ENCODE data around the gene MRPS9.

Gene MRPS9

GRCh38 chr2:105078906-105079495 lies 41.1 kb downstream of the MRPS9 start:
- DNase-seq (ENCODE audit: low read depth in 2 of 2) = no peak

GRCh38 chr2:105080461-105080860 lies 42.6 kb downstream of the MRPS9 start:
- DNase-seq (ENCODE audit: low read depth in 2 of 2) = no peak

- no peak for DNase-seq (ENCODE audit: low read depth in 2 of 2)
Observed at GRCh38 chr2:105081006-105081601, 43.2 kb downstream of the MRPS9 start.

- DNase-seq (ENCODE audit: low read depth in 2 of 2) = no peak
Observed at GRCh38 chr2:105082107-105082506, 44.2 kb downstream of the MRPS9 start.

- DNase-seq (ENCODE audit: low read depth in 2 of 2) = no peak
Observed at GRCh38 chr2:105085525-105085924, 47.7 kb downstream of the MRPS9 start.

GRCh38 chr2:105087273-105087672 lies 49.4 kb downstream of the MRPS9 start:
- DNase-seq (ENCODE audit: low read depth in 2 of 2) = no peak

GRCh38 chr2:105090091-105090490 lies 52.2 kb downstream of the MRPS9 start:
- no peak for DNase-seq (ENCODE audit: low read depth in 2 of 2)

- DNase-seq (ENCODE audit: low read depth in 2 of 2) = no peak
Observed at GRCh38 chr2:105092797-105093196, 54.9 kb downstream of the MRPS9 start.

GRCh38 chr2:105099153-105099552 lies 61.3 kb downstream of the MRPS9 start:
- no peak for DNase-seq (ENCODE audit: low read depth in 2 of 2)

- no peak for DNase-seq (ENCODE audit: low read depth in 2 of 2)
Observed at GRCh38 chr2:105100046-105100840, 62.4 kb downstream of the MRPS9 start.

GRCh38 chr2:105102001-105102400 lies 64.1 kb downstream of the MRPS9 start:
- DNase-seq (ENCODE audit: low read depth in 2 of 2) = no peak

GRCh38 chr2:105102963-105103421 lies 65.1 kb downstream of the MRPS9 start:
- no peak for DNase-seq (ENCODE audit: low read depth in 2 of 2)

- DNase-seq (ENCODE audit: low read depth in 2 of 2) = no peak
Observed at GRCh38 chr2:105103481-105103880, 65.6 kb downstream of the MRPS9 start.

- DNase-seq (ENCODE audit: low read depth in 2 of 2) = no peak
Observed at GRCh38 chr2:105104208-105104731, 66.4 kb downstream of the MRPS9 start.

- DNase-seq (ENCODE audit: low read depth in 2 of 2) = no peak
Observed at GRCh38 chr2:105110295-105110829, 72.5 kb downstream of the MRPS9 start.

- no peak for DNase-seq (ENCODE audit: low read depth in 2 of 2)
Observed at GRCh38 chr2:105111365-105112150, 73.7 kb downstream of the MRPS9 start.

- DNase-seq (ENCODE audit: low read depth in 2 of 2) = no peak
Observed at GRCh38 chr2:105112345-105112744, 74.5 kb downstream of the MRPS9 start.

GRCh38 chr2:105113616-105114291 lies 75.9 kb downstream of the MRPS9 start:
- no peak for DNase-seq (ENCODE audit: low read depth in 2 of 2)

- no peak for DNase-seq (ENCODE audit: low read depth in 2 of 2)
Observed at GRCh38 chr2:105114551-105114950, 76.7 kb downstream of the MRPS9 start.

GRCh38 chr2:105116348-105116747 lies 78.5 kb downstream of the MRPS9 start:
- DNase-seq (ENCODE audit: low read depth in 2 of 2) = no peak

- DNase-seq (ENCODE audit: low read depth in 2 of 2) = no peak
Observed at GRCh38 chr2:105117565-105117964, 79.7 kb downstream of the MRPS9 start.
